ENCODE measurements around the gene HOXB5. TPM values are rescaled to one million over a fixed set of nuclear protein-coding genes. Genes with fewer than 3 reads are reported as not detected.

HOXB5 gene
- total RNA-seq, 2 experiments from 2014 or later, result not detected

DNA sequence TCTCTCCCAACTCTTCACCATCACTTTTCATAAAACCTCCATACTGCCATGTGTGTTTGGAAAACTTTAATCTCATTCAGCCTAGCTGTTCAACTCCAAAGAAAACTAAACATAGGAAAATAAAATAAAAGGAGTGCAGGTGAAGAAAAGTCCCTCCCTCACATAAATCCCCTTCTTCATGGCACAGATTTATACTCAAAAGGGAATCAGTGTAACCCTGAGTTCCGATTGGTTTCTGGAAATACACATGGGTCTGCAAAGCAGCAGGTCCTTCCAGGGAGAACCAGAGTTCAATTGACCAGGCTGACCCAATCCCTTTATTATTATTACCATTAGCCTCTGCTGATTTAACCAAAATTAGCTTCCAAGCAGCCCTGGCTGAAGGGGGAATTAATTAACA, 39.8 kb downstream of the HOXB5 start:
- intact Hi-C loops (cut with DNase I, micrococcal nuclease), result no loop called here
- Mint-ChIP-seq H3K27me3 (peaks cover 63% of the 10 kb centered on the region), H3K4me3 (no peak overlapping the region), H3K27ac (no peak overlapping the region), H3K36me3 (ENCODE audit: low read depth) (no peaks in the 10 kb centered on the region), H3K4me1 (ENCODE audit: low read depth) (peaks cover 5% of the 10 kb centered on the region), H3K9me3 (no peaks in the 10 kb centered on the region)
- peaks cover 2% of the 10 kb centered on the region for H3K36me3 ChIP-seq (ENCODE audit: insufficient read depth, low read length)
- no peak for DNase-seq
- POLR2A ChIA-PET, result no interaction called here
- H3K4me3 ChIP-seq (ENCODE audit: low read length), result no peak overlapping the region
- no peaks in the 10 kb centered on the region for H3K9me3 ChIP-seq (ENCODE audit: control insufficient read depth in 1 of 2, insufficient read depth in 1 of 2, low read length in 2 of 2)
- peaks cover 10% of the 10 kb centered on the region for H3K4me1 ChIP-seq (ENCODE audit: insufficient read depth, low read length)
- H3K27me3 ChIP-seq (ENCODE audit: control insufficient read depth in 1 of 2, insufficient read depth in 2 of 2, low read length in 2 of 2), result peaks cover 0 to 6% of the 10 kb centered on the region in 2 experiments
- H3K27ac ChIP-seq (ENCODE audit: low read depth in 1 of 2, low read length in 2 of 2), result no peak overlapping the region
- TF ChIP-seq, protein P1, sequence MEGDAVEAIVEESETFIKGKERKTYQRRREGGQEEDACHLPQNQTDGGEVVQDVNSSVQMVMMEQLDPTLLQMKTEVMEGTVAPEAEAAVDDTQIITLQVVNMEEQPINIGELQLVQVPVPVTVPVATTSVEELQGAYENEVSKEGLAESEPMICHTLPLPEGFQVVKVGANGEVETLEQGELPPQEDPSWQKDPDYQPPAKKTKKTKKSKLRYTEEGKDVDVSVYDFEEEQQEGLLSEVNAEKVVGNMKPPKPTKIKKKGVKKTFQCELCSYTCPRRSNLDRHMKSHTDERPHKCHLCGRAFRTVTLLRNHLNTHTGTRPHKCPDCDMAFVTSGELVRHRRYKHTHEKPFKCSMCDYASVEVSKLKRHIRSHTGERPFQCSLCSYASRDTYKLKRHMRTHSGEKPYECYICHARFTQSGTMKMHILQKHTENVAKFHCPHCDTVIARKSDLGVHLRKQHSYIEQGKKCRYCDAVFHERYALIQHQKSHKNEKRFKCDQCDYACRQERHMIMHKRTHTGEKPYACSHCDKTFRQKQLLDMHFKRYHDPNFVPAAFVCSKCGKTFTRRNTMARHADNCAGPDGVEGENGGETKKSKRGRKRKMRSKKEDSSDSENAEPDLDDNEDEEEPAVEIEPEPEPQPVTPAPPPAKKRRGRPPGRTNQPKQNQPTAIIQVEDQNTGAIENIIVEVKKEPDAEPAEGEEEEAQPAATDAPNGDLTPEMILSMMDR (IDR thresholded peaks at IDR 0.05), result no peak
- CTCF ChIA-PET, result no interaction called here
- no peak for ATAC-seq (ENCODE audit: poor library complexity)

DNA sequence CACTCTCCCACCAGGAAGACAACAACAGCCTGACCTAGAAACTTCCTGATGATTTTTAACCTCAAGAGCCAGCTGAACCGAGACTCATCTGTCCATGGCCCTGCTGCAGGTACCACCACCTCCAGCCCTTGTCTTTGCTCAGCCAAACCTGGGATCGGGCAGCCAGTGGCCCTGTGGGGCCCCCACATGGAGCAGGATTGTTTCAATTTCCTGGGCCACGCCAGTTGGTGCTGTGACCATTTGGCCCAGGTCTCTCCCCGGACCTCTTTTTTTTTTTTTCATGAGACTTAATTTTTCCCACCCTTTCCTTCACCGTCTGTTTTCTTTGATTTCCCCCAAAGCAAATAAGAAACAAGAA, 40.4 kb downstream of the HOXB5 start:
- no peak overlapping the region for H3K27ac Mint-ChIP-seq
- H3K4me3 ChIP-seq (ENCODE audit: low read length), result no peak overlapping the region
- TF ChIP-seq, protein P1 (IDR thresholded peaks at IDR 0.05), result no peak
- H3K27me3 Mint-ChIP-seq, result peaks cover 56% of the 10 kb centered on the region
- no peaks in the 10 kb centered on the region for H3K36me3 Mint-ChIP-seq (ENCODE audit: low read depth)
- ATAC-seq (ENCODE audit: poor library complexity) (no peak), DNase-seq (no peak)
- peaks cover 11% of the 10 kb centered on the region for H3K4me1 Mint-ChIP-seq (ENCODE audit: low read depth)
- H3K27me3 ChIP-seq (ENCODE audit: control insufficient read depth in 1 of 2, insufficient read depth in 2 of 2, low read length in 2 of 2), result peaks cover 0 to 6% of the 10 kb centered on the region in 2 experiments
- no peaks in the 10 kb centered on the region for H3K9me3 Mint-ChIP-seq
- H3K9me3 ChIP-seq (ENCODE audit: control insufficient read depth in 1 of 2, insufficient read depth in 1 of 2, low read length in 2 of 2), result no peaks in the 10 kb centered on the region
- ChIA-PET CTCF (no interaction called here), POLR2A (no interaction called here)
- peaks cover 2% of the 10 kb centered on the region for H3K36me3 ChIP-seq (ENCODE audit: insufficient read depth, low read length)
- intact Hi-C loops (cut with DNase I, micrococcal nuclease), result no loop called here
- no peak overlapping the region for H3K27ac ChIP-seq (ENCODE audit: low read depth in 1 of 2, low read length in 2 of 2)
- H3K4me3 Mint-ChIP-seq, result no peak overlapping the region
- peaks cover 14% of the 10 kb centered on the region for H3K4me1 ChIP-seq (ENCODE audit: insufficient read depth, low read length)

DNA sequence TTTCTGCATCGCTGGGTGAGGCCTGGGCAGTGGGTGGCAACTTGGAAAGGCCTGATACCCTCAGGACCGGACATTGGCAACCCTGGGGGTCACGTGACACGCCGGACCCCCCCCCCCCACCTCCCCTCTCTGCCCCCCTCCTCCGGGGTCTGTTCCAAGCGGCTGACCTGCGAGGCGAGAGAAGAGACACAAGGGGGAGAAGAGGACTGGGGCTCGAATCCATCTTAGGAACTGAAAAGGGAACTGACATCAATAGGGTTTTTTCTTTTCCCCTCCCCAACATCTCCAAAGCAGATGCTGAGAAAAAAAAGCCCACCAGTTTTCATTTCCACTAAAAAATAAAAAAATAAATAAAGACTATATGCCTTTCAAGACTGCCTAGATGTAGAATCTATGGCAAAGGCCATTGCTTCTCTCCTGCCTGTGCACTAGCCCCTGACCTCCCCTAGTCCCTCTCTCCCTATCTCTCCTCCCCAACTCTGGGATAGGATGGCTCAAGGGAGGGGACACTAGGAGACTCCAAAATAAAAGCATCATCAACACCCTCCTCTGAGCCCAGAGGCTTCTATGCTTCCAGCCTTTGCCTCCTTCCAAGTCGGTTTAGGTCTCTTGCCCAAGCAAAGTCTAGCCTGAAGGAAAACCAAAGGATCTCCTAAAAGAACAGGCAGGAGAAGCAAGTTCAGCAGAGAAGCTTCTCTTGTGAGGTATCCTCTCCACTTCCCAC, 41.0 kb downstream of the HOXB5 start:
- TF ChIP-seq, protein P1 (IDR thresholded peaks at IDR 0.05), result no peak
- Histone ChIP-seq H3K36me3 (ENCODE audit: insufficient read depth, low read length) (peaks cover 2% of the 10 kb centered on the region), H3K27me3 (ENCODE audit: control insufficient read depth in 1 of 2, insufficient read depth in 2 of 2, low read length in 2 of 2) (peaks cover 0 to 6% of the 10 kb centered on the region in 2 experiments), H3K27ac (ENCODE audit: low read depth in 1 of 2, low read length in 2 of 2) (no peak overlapping the region), H3K4me3 (ENCODE audit: low read length) (no peak overlapping the region), H3K4me1 (ENCODE audit: insufficient read depth, low read length) (peaks cover 19% of the 10 kb centered on the region), H3K9me3 (ENCODE audit: control insufficient read depth in 1 of 2, insufficient read depth in 1 of 2, low read length in 2 of 2) (no peaks in the 10 kb centered on the region)
- Mint-ChIP-seq H3K36me3 (ENCODE audit: low read depth) (no peaks in the 10 kb centered on the region), H3K27ac (no peak overlapping the region), H3K4me3 (no peak overlapping the region), H3K27me3 (peaks cover 55% of the 10 kb centered on the region), H3K9me3 (no peaks in the 10 kb centered on the region), H3K4me1 (ENCODE audit: low read depth) (peaks cover 17% of the 10 kb centered on the region)
- DNase-seq (no peak), ATAC-seq (ENCODE audit: poor library complexity) (no peak)
- intact Hi-C loops (cut with DNase I, micrococcal nuclease), result no loop called here
- CTCF ChIA-PET, result interaction anchor here (0.7 kb wide), 1 partner anchor 57 kb away, joined by 3 read pairs; no protein-coding TSS in a partner anchor
- POLR2A ChIA-PET, result no interaction called here

All from CD4-positive, alpha-beta T cell (primary cell).